Fibroblast of peridontal ligament (primary cell): Measurements from ENCODE around the gene RAB3B.
"Not testable (repeated sequence)": the region's sequence is repeated elsewhere in the genome, so short reads cannot be mapped to it uniquely, and the experiment has no call there.

Experiments
- DNase-seq: peaks from one replicate; pipeline ENCODE4 v3.0.0-alpha.2; 2010; ENCODE audit errors: extremely low read depth

RAB3B gene

DNA sequence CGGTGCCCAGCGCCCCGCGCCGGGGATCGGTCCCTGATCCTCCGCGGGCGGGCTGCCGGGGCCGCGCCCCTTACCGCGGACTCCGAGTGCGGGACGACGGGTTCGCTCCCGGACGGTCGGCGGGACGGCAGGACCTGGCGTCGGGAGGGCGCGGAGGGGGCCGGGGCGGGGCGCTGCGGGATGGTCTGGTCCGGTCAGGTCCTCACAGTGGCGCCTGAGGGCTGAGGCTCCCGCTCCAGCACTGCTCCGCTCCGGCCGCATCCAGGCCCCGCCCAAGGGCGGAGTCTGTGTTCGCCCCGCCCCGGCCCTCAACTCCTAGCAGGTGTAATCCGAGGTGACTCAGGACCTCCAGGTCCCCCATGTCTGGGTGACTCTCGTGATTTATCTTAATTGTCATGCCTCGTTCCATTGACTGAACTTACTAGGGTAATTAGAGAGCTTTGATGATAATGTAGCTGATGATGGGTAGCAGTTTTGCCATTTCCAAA is at the start of gene RAB3B:
Gene RAB3B (minus strand): TSS at position 223 of the 488 bp plus-strand sequence. CDS start 13,583 bp downstream, outside the sequence.
- peak; percentile 55 for DNase-seq

GRCh38 chr1:52037909-52038308 is 47.4 kb upstream of the RAB3B start:
- DNase-seq = no peak

DNA sequence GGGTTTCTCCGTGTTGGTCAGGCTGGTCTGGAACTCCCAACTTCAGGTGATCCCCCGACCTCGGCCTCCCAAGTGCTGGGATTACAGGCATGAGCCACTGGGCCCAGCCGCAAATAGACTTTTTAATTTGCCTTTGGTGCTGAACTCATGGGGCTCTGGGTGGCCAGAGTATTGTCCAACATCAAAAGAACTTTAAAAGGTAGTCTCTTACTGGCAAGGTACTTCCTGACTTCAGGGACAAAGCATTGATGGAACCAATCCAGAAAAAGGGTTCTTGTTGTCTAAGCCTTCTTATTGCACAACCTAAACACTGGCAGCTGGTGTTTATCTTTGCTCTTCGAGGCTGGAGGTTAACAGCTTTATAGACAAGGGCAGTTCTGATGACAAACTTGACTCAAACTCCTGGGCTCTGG is 46.9 kb upstream of the RAB3B start:
- peak; percentile 24 for DNase-seq

DNA sequence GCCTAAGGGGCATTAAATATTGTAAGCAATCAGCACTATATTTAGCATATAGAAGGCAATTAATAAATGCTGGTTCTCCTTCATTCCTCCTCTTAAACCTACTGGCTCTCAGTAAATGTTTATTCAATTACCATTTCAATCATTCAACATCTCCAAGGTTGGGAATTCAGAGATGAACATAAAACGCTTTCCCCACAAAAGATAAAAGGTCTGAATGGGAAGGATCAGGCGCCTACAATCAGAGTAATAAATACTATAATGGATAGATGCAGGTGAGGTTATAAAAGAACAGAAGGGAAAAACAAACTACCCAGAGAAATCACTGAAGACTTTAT is 43.5 kb upstream of the RAB3B start:
- no peak for DNase-seq

DNA sequence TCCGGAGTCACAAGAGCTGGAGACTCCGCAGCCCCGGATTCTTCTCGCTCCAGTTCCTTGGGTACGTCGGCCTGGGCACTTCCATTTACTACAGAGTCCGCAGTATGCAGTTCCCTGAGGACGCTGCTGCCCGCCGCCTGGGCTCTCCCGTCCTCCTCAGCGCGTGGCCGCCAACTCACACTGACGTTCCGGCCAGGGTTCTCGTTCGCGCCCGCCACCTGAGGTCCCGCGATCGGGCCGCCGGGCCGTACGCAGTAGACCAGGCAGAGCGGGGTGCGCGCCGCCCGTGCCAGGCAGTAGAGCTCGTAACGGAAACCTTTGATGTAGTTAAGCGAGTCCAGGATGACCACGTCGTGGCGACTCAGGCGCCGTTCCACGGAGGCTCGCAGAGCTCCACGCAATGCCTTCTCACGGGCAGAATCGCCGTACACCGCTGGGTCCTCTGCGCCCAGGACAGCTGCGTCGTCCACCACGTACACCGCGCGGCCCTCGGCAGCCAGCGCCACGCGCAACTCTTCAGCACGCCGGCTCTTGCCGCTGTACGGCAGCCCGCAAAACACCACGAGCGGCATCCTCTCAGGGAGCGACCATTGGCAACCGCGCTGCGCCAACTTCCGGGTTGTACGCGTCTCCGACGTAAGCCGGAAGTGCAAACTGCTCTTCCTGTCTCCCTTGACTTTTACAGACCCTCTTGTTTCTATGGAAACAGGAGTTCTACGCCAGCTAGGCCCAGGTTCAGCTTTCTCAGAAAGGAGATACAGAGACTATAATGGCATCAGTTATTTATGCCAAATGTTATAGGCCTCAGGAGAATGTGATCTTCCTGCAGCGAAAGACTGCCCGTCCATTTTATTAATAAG is 42.9 kb upstream of the RAB3B start, which contains the start of gene KTI12:
Gene KTI12 (minus strand): TSS at position 621 of the 860 bp plus-strand sequence. CDS start 49 bp downstream, at position 572.
- DNase-seq = peak; percentile 91

GRCh38 chr1:52032785-52033131 is 42.3 kb upstream of the RAB3B start:
- DNase-seq = peak; percentile 69

GRCh38 chr1:52032124-52032784 is 41.8 kb upstream of the RAB3B start:
- DNase-seq = no peak

DNA sequence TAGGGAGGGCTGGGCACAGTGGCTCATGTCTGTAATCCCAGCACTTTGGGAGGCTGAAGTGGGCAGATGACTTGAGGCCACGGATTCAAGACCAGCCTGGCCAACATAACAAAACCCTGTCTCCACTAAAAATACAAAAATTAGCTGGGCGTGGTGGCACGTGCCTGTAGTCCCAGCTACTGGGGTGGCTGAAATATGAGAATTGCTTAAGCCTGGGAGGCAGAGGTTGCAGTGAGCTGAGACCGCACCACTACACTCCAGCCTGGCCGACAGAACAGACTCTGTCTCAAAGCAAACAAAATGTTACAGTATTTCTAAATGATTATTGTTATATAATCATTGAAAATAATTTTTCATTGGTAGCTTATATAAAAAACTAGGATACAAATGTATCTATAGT is 38.3 kb upstream of the RAB3B start:
- DNase-seq = not testable (repeated sequence)

- no peak for DNase-seq
Measured at GRCh38 chr1:52028328-52028727, 37.8 kb upstream of the RAB3B start.

GRCh38 chr1:52026278-52026677 is 35.8 kb upstream of the RAB3B start:
- DNase-seq = no peak

DNA sequence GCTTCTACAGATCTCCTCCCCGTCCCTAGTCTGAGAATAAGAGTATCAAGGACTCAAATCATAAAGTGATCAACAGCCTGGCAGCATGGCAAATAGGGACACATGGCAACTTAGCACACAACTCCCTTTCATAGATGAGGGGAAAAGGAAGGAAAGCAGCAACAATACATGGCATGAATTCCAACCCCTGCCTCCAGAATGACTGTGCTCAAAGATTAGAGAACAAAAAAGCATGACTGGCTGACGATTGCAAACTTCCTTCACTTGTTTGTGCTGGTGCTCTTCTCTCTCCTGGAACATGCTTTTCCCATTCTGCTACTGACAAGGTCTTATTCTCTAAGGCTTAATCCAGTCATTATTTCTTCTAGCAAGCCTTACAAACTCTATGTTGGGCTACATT is 31.6 kb upstream of the RAB3B start:
- no peak for DNase-seq

DNA sequence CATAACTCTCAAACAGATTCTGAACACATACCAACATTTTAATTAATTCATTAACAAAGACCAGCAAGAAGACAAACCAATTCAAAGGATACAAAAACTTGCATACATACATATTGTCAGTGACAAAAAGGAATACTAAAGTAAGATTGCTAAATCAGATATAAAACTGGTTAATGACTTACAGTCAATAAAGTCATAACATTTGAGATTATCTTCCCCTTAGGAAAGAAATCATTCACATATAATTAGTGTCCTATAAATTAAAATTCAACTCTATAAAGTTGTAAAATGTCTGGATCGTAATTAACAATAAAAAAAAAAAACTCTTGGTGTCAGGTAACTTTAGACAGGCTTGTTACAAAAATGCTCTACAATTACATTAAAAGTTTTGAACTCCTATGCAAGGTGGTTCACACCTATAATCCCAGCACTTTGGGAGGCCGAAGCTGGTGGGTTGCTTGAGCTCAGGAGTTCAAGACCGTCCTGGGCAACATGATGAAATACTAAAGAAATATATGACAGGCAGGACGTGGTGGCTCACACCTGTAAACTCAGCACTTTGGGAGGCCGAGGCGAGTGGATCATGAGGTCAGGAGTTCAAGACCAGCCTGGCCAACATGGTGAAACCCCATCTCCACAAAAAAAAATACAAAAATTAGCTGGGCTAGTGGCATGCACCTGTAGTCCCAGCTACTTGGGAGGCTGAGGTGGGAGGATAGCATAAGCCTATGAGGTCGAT is 17.7 kb upstream of the RAB3B start:
- DNase-seq = no peak

- peak; percentile 68 for DNase-seq
Measured at GRCh38 chr1:52007215-52008002, 16.9 kb upstream of the RAB3B start.

DNA sequence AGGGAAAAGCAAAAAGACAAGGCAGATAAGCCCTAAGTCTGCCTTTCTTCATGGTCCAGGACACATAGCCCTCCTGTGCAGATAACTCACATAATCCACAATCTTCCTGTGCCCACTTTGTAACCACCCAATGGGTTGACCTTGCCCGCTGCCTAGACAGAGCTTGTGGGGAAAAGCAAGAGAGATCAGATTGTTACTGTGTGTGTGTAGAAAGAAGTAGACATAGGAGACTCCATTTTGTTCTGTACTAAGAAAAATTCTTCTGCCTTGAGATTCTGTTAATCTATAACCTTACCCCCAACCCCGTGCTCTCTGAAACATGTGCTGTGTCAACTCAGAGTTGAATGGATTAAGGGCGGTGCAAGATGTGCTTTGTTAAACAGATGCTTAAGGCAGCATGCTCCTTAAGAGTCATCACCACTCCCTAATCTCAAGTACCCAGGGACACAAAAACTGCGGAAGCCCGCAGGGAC is 15.6 kb upstream of the RAB3B start:
- DNase-seq = not testable (repeated sequence)

- peak; percentile 78 for DNase-seq
Measured at GRCh38 chr1:52005548-52005947, 15.0 kb upstream of the RAB3B start.

GRCh38 chr1:52003877-52004276 is 13.4 kb upstream of the RAB3B start:
- DNase-seq = no peak

DNA sequence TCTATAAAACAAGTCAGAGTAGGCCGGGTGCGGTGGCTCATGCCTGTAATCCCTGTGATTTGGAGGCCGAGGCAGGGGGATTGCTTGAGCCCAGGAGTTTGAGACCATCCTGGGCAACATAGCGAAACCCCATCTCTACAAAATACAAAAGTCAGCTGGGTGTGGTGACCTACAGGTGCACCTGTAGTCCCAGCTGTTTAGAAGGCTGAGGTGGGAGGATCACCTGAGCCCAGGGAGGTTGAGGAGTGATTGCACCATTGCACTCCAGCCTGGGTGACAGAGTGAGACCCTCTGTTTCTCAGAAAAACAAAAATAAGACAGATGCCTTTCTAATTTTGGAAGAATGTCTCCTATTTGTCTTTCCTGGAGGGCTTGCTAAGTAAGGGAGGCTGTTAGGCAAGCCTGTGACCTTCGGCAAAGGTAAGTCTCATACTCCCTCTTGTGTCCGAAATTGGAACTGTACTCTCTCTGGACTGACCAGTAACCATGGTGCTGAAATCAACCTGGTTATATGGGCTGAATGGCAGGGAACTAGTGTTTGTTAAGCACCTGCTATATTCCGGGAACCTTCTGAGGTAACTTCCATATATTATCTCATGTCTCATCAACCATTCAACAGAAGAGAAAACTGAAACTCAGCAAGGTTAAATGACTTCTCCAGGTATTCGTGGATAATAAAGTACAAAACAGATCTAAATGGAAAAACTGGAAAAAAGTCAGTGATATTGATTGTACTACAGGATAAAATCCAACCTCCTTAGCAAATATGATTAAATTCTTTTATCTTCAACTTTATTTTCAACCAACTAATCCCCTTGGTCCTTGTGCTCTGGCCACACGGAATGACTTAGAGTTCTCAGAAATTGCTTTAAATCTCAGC is 11.8 kb upstream of the RAB3B start:
- DNase-seq = peak; percentile 97

GRCh38 chr1:51998701-51999100 is 8.2 kb upstream of the RAB3B start:
- DNase-seq = no peak

DNA sequence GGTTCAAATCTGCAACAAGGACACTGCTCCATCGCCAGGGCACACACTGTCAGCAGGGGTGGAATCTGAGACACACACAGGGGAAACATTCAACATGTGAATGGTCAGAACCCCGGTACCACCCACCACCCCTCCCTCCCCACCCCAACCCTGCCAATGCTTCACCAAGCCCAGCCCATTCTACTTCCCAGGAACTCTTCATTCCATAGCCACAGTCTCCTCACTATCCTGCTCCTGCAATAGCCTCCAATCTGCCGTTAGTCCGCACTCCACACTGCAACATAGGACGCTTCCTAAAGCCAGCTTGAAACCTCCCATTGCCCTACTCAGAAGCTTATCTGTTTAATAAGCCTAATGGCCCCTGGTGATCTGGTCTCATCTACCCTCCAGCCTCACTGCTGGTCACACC is 7.5 kb upstream of the RAB3B start:
- DNase-seq = no peak
